Stimulated activated naive CD4-positive, alpha-beta T cell treated with Interleukin-2 at 50 U/mL for 16 hours (primary cell): ENCODE measurements around the gene MCTS1.
"Not testable (repeated sequence)": the region's sequence is repeated elsewhere in the genome, so short reads cannot be mapped to it uniquely, and the experiment has no call there.

Experiments used
- DNase-seq: peaks from one replicate; lab custom pipeline; 2025; lab: John Stamatoyannopoulos, UW

The MCTS1 gene, protein sequence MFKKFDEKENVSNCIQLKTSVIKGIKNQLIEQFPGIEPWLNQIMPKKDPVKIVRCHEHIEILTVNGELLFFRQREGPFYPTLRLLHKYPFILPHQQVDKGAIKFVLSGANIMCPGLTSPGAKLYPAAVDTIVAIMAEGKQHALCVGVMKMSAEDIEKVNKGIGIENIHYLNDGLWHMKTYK

DNA sequence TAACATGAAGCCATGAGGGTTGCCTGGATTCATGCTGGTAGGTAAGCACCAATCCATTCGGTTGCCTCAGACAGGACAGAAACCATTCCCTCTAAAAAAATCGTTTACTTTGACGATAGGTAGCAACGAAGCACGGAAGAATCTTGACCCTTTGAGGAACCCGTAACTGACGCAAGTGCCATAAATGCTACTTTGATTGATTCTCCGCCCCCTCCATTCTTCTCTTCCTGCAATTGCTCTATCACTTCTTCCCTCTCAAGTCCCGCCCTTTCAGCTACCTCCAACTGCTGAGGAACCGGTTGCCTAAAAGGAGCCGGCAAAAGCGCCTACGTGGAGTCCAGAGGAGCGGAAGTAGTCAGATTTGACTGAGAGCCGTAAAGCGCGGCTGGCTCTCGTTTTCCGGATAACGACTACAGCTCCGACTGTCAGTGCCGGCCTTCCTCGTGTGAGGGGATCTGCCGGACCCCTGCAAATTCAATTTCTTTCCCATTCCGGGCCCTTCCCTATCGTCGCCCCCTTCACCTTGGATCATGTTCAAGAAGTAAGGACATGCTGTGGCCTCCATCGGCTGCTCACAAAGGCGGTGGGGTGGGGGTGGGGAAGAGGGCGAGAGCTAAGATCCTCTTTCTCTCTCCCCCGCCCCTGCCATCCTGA is at the start of gene MCTS1:
Gene MCTS1 (plus strand): TSS at position 395 of the 654 bp plus-strand sequence. CDS start 136 bp downstream, at position 531.
- peak; percentile 76 for DNase-seq

GRCh38 chrX:120556251-120556650 is 47.6 kb upstream of the MCTS1 start:
- DNase-seq, result no peak

DNA sequence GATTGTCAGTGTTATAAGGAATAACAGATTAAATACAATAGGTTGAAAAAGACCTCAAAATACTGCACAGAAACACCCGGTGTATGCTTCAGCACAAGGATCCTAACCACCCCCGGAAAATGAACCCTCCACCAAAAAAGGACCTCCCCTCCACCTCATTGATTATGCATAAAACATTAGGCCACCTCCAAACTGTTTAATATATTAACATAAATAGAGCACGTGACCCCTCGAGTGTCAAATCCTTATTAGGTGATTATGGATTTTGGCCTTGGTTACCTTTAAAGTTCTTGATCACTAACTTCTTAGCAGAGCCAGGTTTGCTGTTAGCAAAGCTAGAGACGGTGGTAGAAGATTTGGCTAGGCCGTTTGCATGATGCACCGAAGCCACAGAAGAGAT is 44.1 kb upstream of the MCTS1 start:
- no peak for DNase-seq

GRCh38 chrX:120560405-120560841 is 43.5 kb upstream of the MCTS1 start:
- DNase-seq, result peak; percentile 27

GRCh38 chrX:120560842-120561633 is 42.9 kb upstream of the MCTS1 start, which contains the start of gene CUL4B:
TSS of gene CUL4B (minus strand) at chrX:120560962. CDS start at chrX:120560638, 324 bp downstream.
- DNase-seq, result peak; percentile 91

DNA sequence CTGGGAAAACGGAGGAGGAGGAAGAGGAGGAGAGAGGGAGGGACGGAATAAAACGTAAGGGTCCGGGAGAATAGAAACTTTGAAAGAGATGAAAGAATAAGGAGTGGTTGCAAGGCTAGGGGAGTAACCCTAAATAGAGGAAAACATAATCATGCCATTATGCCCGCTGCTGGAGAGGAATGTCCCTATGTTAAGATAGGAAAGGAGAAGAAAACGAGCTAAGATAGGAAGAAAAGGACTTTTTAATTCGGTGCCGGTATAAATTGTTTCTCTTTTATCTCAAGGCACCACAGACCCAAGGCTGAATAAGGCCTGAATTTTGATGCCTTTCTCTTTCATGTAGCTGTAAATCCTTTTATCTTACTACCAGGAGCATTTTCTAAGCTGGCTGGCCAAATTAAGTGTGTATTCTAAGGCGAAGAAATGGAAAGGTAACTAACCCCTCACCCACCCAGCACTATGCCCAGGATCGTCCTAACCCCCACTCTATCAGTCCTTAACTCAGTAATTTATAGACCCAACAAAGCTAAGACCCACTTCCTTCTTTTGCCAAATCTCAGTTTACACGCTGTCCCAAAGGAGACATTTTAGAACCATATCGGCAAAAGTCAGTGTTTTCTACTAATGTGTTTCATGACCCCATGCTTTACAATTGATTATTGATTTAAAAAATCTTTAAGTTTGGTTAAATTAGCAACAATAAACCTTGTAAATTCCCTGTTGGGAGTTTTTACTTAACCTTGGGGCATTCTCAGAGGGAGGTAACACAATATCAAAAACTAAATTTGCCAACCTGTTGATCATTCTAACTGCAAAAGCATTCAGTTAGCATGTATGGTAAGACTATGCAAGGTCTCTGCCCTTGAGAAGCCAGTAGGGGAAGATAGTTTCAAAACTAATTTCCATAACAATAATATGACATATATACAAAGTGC is 42.0 kb upstream of the MCTS1 start:
- DNase-seq, result no peak

DNA sequence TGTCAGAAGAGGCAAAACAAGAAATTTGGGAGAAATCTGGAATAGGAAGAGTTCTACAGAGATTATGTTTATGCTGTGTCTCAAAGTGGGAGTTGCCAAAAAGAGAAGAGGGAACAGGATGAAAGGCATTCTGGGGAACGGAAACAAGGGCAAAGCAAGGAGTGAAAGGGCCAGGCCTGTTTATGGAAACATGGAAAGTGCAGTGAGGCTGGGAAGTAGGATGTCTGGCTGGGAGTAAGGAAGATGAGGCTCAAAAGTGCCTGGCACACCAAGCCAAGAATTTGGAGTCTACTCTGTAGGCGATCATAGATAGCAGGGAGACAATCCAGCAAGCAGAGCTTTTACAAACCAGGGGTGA is 41.4 kb upstream of the MCTS1 start:
- DNase-seq, result no peak

DNA sequence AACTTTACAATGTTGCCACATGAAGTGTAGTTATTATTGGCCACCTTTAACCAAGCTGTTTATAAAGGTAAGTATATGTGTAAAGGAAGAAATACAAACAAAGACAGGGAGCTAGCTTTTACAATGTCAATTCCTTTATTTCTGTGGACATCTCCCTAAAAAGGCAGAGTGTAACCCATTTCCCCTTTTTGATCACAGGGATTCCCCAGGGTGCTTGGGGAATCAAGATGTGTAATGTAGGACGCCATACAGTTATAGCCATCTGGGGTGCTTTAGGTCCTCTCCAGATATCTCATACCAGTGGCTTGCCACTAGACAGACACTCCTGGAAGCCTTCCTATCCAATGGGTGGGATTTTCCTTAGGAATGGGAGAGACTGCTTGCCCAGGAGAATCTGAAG is 39.0 kb upstream of the MCTS1 start:
- DNase-seq, result no peak

- no peak for DNase-seq
Observed at GRCh38 chrX:120566817-120567216, 37.1 kb upstream of the MCTS1 start.

DNA sequence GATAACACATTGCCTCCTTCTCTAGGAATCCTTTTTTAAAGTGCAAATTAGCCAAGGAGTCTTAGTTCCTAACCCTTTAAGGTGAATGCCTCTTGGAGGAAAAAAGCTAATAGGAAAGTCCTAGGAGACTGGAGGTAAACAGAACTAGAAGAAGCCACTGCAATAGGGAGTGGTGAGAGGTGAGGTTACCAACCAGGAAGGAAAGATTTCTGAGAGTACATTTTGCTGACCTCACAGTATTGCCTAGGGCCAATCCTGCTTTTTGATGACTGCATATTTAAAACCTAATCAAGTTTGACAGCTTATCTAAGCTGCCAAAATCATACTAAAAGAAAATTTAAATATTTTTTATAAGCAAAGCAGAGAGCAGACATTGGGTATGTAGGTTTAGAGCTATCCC is 35.9 kb upstream of the MCTS1 start:
- DNase-seq, result no peak

DNA sequence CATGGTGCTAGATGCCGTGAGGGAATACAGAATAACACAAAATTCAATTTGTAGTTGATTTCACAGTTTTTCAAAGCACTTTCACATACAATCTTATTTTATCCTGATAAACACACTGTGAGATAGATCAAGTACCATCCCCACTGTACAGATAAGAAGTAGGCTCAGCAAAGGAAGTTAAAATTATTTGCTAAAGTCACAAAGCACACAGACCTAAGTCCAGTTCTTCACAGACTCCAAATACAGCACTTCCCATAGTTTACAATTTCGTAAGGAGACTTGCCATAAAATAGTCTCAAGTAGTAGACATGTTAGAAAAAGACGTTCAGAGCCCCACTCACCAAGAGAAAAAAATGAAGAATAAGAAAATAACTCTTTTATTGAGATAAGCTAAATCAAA is 35.3 kb upstream of the MCTS1 start:
- DNase-seq, result no peak

GRCh38 chrX:120570011-120570600 is 33.8 kb upstream of the MCTS1 start:
- no peak for DNase-seq

- not testable (repeated sequence) for DNase-seq
Observed at GRCh38 chrX:120573806-120574205, 30.1 kb upstream of the MCTS1 start.

- DNase-seq, result no peak
Observed at GRCh38 chrX:120575379-120576114, 28.4 kb upstream of the MCTS1 start.

GRCh38 chrX:120585702-120586101 is 18.2 kb upstream of the MCTS1 start:
- no peak for DNase-seq

DNA sequence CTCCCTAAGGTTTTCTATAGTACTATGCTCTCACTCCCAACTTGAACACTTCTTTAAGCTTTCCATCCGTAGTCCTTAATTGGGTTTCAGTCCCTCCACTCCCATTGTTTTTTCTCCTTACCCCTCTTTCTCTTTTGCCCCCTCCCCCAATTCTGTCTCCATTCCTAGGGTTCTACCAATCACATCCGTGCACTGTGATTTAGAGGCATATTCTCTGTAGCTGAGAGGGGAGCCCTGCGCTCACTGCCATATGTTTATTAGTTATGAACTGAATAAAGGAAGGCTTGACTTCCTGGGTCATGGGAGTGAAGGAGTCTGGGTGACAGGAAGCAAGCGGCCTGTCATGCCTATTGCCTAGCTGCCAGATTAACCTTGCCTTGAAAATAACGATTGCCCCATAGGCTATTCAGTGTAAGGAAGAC is 471 bp downstream of the MCTS1 start:
- DNase-seq, result peak; percentile 10

DNA sequence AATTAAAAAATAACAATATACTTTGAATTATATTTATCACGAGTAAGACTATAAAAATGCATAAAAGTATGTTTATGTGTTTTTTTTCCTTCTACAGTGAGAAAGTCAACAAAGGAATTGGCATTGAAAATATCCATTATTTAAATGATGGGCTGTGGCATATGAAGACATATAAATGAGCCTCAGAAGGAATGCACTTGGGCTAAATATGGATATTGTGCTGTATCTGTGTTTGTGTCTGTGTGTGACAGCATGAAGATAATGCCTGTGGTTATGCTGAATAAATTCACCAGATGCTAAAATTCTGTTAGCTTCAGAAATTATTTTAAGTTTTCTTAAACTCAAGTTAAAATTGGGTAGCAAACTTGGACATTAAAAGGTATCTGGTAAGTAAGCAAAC is 8.2 kb downstream of the MCTS1 start:
- DNase-seq, result no peak

- DNase-seq, result no peak
Observed at GRCh38 chrX:120614816-120615215, 10.9 kb downstream of the MCTS1 start.

GRCh38 chrX:120617996-120618630 is 14.2 kb downstream of the MCTS1 start:
- no peak for DNase-seq

- no peak for DNase-seq
Observed at GRCh38 chrX:120625371-120625770, 21.5 kb downstream of the MCTS1 start.
